Inferior parietal cortex (tissue), 1 donor: ENCODE measurements around the gene TMC1.
"Not testable (repeated sequence)": the region's sequence is repeated elsewhere in the genome, so short reads cannot be mapped to it uniquely, and the experiment has no call there.

Source experiments
- DNase-seq: peaks from one replicate; pipeline ENCODE4 v3.0.0-alpha.2; 2016; ENCODE audit errors: extremely low spot score

TMC1 gene

DNA sequence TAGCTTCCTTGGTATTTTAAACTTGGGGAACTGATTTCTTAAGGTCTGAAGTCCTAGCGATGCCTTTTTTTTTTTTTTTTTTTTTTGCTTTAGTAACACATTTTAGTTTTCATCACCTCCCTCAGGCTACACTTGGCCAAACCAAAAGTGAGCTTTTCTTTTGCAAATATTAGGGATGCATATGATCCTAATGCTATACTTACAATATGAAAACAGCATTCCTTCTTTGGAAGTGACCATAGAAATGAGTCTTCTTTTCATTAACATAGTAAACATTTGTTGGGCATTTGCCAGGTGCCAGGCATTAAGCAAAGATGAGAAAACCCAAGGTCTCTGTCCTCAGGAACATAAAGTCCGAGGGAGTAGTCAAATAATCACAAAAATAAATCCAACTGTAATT lies 241.6 kb downstream of the TMC1 start:
- DNase-seq, result no peak

DNA sequence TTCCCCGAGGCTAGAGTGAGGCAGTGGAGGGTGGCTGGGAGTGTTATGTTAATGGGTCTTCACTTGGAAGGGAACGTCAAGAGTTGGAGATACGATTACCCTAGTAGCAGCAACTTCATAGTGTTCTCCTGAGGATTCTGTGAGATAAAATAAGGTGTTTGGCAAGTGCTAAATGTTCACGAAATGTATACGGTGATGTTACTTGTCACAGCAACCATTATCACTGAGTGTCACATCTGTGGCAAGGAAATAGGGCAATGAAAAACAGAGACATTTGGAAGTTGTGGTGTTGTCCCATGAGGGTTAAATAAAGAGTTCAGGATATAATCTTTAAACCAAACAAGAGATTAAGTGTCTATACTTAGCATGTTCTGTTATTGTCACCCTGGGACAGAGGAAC lies 248.1 kb downstream of the TMC1 start:
- DNase-seq, result no peak

DNA sequence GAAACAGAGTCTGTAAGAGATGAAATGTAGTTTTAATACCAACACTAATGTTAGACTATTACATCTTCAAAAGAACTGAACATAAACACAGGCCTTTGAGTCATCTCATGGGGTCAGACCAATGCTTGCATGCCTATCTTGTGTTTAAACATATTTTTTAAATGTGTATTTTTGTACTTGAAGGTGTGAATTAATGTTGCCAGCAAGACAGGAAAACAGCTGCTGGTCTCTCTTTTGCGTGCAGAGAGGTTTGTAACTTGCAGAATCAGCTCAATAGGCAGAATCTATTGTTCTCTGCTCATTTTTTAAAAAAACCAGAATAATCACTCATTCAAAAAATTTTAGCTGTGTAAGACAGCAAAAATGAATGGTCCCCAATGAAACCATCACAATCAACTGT lies 251.3 kb downstream of the TMC1 start:
- DNase-seq, result no peak

DNA sequence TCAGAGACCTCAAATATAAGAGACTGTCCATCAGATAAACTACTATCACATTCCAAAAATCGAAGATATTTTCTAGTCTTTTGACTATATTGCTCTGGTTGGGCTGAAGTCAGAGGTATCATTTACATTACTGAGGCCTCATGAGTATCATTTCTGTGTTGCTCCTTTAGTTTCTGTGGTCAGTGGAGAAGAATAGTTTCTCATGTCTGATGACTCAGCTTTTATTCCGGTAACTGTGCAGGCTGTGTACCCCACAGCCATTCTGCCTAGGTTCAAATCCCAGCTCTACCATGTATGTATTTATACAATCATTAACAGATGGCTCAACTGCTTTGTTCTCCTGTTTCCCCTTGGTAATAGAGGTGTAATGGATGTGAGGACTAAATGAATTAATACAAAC lies 252.2 kb downstream of the TMC1 start:
- no peak for DNase-seq

DNA sequence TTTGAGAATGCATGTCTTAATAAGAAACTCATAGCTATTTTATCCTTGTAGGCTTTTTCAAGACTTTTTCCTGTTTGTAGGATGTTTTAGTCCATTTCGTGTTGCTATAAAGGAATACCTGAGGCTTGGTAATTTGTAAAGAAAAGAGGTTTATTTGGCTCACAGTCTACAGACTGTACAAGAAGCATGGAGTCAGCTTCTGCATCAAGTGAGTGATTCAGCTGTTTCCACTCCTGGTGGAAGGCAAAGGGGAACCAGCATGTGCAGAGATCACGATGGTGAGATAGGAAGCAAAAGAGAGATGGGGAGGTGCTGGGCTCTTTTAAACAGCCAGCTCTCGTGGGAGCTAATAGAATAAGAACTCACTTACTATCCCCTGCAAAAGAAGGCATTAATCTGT lies 254.2 kb downstream of the TMC1 start:
- no peak for DNase-seq

DNA sequence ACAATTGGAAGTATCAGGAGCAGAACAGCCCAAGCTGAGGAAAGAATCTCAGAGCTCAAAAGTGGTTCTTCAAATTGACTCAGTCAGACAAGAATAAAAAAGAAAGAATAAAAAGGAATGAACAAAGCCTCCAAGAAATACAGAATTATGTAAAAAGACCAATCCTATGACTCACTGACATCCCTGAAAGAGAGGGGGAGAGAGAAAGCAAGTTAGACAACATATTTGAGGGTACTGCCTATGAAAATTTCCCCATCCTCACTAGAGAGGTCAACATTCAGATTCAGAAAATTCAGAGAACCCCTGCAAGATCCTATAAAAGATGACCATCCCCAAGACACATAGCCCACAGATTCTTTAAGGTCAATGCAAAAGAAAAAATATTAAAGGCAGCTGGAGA lies 258.2 kb downstream of the TMC1 start:
- no peak for DNase-seq

DNA sequence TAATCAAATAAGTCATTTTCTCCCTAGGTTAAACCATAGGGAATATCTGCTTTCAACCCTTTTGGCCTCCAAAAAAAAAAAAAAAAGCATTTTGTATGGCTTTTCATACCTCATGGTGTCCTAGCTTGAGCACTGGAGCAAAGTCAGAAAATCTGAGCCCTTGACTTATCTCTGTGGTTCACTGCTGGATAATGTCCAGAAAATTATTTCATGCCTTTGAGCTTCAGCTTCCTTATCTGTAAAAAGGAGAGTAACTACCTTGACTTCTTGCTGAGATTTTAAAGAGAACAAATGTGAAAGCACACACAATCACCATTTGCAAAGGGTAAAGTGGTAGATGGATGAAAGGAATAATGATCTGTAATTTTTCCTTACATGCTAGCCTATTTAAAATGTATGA lies 265.5 kb downstream of the TMC1 start:
- no peak for DNase-seq

DNA sequence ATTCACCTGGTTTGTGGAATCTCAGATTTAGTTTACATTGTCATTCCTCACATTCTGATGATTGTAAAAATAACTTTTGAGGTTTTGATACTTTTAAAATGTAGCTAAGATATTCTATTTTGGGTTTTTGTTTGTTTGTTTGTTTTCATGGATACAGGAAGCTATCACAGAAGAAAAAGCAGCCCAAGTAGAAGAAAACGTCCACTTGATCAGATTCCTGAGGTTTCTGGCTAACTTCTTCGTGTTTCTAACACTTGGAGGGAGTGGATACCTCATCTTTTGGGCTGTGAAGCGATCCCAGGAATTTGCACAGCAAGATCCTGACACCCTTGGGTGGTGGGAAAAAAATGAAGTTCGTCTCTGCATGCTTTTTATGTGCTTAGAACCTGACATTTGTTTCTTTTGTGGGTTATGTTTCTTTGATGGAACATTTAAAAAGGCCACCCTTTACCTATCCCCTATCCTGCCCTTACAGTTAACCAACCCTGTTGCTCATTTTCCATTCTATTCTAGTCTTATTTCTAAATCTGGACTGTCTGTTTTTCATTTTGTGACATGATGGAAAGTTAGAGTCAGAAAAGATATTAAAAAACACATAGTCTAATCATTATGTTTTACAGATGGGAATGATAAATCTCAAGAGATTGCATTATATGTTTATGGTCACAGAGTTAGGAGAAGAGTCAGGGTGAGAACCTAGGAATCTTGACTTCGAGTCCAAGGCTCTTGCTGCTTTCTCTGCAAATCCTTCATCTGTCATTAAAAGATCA lies 267.7 kb downstream of the TMC1 start:
- no peak for DNase-seq

DNA sequence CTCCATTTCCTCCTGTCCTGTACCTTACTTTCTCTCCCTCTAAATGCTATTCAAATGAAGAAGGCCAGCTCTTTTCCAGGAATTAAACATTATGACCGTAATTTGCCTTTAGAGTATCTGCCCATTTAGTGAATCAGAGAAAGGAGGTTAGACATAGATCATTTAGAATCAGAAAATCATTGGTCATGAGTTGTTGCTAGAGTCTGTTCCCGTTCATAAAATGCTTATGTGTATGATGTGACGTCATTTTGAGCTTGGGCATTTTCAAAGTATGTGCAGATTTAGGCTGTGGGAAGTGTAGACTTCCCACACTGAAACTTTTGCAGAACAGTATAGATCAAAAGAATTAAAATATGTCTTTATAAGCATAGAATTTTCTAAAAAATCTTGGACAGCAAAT lies 268.5 kb downstream of the TMC1 start:
- DNase-seq, result no peak

DNA sequence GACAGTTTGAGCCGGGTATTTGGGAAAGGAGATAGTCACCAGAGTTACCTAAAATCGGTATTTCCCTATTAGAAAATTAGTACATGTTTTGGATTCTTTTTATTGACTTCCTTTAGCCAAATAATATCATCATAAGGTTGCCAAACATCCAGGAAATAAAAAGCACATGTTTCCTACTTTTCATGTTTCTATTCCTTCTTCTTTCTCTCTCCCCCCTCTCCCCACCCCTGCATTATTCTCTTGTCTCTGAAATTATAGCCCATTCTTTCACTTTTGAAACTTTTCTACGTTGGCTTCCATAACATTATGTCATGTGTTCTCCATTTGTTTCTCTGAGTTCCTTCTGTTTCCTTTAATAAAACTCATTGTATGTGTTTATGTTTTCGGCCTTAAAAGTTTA lies 269.6 kb downstream of the TMC1 start:
- no peak for DNase-seq

DNA sequence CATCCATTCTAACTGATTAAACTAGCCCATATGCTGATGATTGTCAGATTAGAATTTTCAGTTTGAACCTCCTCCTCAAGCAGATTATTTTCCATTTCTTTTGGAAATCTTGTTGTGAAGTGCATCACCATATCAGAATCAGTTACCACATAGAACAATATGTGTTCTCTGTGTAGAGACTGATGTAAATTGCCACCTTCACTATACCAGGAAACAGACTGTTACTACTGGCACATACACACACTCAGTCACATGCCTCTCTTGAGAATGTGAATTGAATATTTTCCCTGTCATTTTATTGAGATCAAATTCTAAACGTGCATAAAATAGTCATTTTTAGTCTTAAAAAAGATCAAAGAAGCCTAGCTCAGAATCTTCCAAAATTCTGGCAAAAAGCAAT lies 270.0 kb downstream of the TMC1 start:
- DNase-seq, result no peak

DNA sequence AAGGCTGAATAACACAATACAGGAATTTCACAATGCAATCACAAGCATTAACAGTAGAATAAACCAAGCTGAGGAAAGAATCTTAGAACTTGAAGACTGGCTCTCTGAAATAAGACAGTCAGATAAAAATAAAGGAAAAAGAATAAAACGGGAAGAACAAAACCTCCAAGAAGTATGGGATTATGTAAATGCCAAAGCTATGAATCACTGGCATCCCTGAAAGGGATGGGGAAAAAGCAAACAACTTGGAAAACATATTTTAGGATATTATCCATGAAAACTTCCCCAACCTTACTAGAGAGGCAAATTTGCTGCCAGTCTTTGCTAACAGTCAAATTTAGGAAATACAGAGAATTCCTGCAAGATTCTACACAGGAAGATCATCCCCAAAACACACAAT lies 273.5 kb downstream of the TMC1 start:
- no peak for DNase-seq

DNA sequence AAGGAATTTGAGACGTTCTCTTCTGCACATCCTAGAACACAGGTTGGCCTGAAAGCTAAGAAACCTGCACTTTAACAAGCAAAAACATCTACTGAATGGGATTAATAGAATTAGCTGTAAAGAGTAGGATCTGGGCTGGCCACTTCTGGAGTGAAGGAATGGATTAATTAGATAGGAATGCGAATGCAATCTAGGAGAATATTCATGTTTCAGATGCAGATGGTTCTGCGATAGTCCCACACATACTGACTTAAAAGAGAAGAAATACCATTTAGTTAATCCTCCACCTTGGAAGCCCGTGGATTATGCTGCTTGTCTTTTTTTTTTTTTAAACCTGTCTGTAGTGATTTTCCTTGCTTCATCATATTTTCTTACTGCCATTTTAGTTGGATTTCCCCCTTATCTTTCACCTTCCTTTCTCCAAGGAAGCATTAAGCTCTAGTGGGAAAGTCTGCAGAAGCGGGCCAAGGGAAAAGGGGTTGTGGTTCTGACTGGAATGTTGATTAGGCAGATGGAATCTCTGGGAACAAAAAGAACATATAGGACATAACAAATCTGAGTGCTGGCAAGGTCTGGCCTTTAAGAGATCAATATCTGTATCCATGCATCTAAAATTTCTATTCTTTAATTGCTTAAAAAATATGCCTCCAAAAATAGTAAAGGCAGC lies 279.1 kb downstream of the TMC1 start:
- DNase-seq, result no peak

DNA sequence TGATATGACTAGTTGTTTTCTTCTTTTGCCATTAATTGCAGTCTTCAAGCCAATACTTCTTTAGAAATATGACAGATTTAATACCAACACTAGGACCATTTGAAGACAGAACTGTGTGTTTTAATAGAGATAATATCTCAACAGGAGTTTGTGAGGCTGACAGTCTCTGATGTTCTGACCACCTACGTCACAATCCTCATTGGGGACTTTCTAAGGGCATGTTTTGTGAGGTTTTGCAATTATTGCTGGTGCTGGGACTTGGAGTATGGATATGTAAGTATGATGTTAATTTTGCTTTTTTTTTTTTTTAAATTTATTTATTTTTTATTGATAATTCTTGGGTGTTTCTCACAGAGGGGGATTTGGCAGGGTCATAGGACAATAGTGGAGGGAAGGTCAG lies 283.8 kb downstream of the TMC1 start:
- no peak for DNase-seq

DNA sequence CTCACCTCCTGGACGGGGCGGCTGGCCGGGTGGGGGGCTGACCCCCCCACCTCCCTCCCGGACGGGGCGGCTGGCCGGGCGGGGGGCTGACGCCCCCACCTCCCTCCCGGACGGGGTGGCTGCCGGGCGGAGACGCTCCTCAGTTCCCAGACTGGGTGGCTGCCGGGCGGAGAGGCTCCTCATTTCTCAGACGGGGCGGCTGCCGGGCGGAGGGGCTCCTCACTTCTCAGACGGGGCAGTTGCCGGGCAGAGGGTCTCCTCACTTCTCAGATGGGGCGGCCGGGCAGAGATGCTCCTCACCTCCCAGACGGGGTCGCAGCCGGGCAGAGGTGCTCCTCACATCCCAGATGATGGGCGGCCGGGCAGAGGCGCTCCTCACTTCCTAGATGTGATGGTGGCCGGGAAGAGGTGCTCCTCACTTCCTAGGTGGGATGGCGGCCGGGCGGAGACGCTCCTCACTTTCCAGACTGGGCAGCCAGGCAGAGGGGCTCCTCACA lies 285.0 kb downstream of the TMC1 start:
- DNase-seq, result not testable (repeated sequence)

DNA sequence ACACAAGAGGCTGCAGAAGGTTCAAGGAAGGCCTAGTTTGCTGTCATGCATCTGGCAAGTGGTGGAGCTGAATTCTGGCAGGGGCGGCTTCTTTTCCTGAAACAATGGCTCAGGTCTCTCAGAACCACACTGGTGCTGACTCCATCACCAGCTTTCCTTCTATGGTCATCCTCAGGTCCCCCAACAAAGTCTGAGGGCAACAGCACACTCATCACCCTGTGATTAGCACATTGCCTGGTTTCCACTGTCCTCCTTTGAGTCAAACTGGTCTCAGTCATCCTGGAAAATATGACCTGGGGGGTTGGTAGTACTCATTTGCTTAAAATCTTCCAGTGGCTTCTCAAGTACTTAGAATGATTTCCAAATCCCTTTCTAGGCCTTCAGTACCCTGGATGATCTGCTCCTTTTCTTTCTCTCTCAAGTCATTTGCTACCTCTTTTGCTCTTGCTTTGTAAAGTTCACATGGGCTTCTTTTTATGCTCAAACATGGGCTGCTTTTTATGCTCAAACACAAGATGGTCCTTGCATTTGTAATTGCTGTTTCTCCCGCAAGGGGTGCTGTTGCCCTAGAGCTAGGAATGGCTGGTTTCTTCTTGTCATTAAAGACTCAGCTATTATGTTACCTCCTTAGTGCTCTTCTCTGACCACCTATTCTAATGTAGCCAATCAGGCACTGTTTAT lies 286.5 kb downstream of the TMC1 start:
- DNase-seq, result no peak

DNA sequence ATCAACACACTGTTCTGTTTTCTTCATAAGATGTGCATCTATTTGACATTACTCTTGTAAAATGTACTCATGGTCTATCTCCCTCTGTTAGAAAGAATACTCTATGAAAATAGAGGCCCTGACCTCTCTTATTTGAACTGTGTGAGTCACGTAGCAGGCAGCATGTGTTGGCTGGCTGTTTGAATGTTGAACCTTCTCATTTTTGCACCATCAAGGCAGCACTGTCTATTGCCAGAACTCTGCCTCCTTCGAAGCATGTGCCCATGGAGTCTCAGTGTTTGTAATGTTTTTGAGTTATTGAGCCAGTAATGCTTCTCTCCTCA lies 287.0 kb downstream of the TMC1 start:
- no peak for DNase-seq

DNA sequence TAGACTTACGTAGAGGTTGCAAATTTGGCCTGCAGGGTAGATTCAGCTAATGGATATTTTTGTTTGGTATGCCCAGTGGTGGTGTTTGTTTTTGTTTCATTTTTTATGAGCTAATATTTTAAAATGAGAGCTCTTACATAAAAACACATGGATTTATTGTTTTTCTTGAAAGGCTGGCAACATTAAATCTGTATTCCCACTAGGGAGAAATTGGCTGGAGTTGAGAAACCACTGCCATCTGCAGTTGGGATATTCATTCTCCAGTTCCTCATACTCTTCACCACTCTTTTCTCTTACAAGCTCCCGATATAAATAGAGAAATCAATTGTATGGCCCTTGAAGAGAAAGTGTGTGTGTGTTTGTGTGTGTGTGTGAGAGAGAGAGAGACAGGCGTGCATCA lies 288.2 kb downstream of the TMC1 start:
- DNase-seq, result no peak

DNA sequence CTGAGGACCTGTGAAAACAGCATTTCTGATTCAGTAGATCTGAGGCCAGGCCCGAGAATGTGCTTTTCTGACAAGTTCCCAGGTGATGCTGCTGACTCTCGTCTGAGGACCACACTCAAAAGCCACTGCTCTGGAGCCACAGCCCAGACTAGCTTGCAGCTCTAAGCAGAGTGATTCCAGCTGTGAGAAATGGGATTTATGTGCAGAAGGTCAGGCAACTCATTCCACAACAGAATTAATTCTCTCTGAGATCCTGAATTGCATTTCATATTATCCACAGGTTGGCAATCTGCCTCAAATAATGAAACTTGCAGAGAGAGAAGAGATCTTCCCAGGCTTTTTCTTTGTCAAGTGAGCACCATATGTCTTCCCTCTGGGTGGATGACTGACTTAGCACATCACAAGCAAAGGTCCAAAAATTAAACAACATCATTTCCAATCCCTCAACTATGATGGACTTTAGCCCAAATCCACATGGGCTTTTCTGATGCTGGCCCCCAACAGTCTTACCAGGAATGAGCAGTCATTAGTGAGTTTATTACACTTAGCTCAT lies 291.2 kb downstream of the TMC1 start:
- no peak for DNase-seq

DNA sequence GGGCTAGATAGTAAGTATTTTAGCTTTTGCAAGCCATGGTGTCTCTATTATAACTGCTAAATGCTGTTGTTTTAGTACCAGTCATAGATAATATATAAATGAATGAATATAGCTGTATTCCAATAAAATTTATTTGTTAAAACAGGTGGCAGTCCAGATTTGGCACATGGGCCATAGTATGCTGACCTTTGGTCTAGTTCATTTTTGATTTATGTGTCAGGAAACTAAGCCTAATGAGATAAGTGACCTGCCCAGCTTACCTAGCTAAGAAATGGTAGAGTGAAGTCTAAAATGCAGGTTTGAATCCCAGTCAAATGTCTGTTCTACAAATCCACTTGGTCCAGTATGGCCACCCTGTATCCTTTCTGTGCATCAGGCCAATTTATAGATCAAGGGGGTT lies 292.1 kb downstream of the TMC1 start:
- DNase-seq, result no peak

DNA sequence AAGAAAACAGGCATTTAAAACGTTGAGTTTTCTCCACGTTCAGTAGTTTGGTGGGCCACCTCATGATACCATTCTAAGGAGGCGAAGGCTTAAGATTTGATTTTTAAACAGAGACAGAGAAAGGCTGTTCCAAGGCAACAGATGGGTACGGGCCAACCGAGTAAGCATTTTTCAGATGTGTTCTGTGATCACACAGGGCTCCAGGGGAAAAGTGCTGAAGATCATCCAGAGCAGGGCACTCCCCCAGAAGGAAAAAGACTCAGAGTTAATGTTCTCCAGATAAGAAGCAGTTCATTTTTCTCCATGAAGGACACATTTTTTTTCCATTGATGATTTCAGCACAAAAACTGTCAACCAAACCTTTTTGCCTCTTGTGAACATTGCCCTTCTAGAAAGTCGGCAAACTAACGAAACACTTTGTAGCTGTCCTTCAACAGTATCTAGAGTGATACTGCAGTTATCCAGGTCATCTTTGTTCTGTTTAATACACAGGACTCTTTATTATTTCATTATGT lies 292.7 kb downstream of the TMC1 start:
- no peak for DNase-seq

DNA sequence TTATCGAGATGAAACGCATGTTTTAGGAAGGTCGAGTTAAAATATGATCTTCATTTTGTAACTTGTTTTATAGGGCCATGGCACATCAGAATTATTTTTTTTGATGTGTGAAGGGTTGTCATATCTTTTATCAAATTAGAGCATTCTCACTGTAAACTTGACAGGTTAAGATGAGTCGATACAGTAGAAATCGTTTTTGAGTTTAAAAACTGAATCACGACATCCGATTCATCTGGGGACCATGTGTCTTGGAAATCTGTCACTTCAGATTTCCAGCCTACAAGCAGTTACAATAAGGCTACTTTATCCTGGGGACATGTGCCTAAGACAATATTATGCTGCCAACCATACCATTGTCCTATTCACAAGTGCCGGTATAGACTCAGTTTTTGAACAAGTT lies 295.3 kb downstream of the TMC1 start:
- DNase-seq, result no peak

DNA sequence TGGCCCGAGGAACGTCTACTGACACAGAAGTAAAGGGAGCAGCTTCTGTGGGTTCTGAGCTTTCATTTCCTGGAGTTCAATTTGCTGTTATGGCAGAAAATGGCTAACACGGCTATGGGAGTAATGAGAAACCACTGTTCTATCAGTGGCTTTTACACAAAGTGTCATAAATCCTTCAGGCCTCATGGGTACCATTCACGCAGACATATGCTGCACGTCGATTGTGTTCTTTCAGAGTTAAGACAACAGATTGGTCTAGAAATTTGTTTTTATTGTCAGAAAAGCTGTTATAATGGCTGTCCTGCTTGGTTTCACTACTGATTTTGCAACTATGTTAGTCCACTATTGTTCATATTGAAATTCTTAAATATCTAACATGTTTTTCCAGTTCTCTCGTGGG lies 296.0 kb downstream of the TMC1 start:
- DNase-seq, result no peak
